Fibroblast of the conjunctiva (primary cell): Measurements from ENCODE around the gene KBTBD8.

ENCODE experiments used
- DNase-seq: peaks from one replicate; pipeline ENCODE4 v3.0.0-alpha.2; 2010; ENCODE audit warnings: low read depth

Gene KBTBD8

GRCh38 chr3:67037615-67038014, 39.5 kb downstream of the KBTBD8 start:
- DNase-seq: no peak

GRCh38 chr3:67044295-67044694, 46.2 kb downstream of the KBTBD8 start:
- no peak for DNase-seq

GRCh38 chr3:67044955-67045354, 46.8 kb downstream of the KBTBD8 start:
- DNase-seq: no peak

- DNase-seq: no peak
Measured at GRCh38 chr3:67045711-67046465, 47.8 kb downstream of the KBTBD8 start.

- no peak for DNase-seq
Measured at GRCh38 chr3:67047051-67047450, 48.9 kb downstream of the KBTBD8 start.

GRCh38 chr3:67048067-67048714, 50.1 kb downstream of the KBTBD8 start:
- DNase-seq: no peak

GRCh38 chr3:67048715-67049074, 50.6 kb downstream of the KBTBD8 start:
- DNase-seq: no peak

GRCh38 chr3:67059443-67059842, 61.3 kb downstream of the KBTBD8 start:
- DNase-seq: no peak
